Fibroblast of the conjunctiva (primary cell): ENCODE measurements around the gene IL18.
A peak's percentile ranks its signal among the peaks of the same experiment; 100 is the strongest.
"Not testable (repeated sequence)": the region's sequence is repeated elsewhere in the genome, so short reads cannot be mapped to it uniquely, and the experiment has no call there.

Experiments used
- DNase-seq: peaks from one replicate; pipeline ENCODE4 v3.0.0-alpha.2; 2010; ENCODE audit warnings: low read depth

The IL18 gene

DNA sequence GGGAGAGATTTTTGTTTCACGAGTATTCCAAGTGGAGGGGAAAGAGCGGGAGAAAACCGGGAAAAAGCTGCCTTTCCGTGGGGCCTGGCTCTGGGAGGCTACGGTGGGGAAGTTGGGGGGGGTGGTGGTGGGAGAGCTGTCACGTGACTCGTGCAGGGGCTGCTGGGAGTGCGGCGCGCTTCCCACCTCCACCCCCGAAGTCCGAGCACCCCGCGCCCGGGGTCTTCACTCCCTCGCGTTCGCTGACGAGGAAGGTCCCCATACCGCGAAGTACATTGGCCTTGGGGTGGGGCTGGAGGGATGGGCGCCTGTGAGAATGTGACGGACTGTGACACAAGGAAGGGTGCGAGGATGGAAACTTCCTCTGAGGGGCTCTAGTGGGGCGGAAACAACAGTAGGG is 3.3 kb upstream of the IL18 start, which contains the start of gene TEX12:
TSS of gene TEX12 (plus strand) at position 228 of the 400 bp plus-strand sequence. CDS start 1,897 bp downstream, outside the sequence.
- DNase-seq, result no peak

DNA sequence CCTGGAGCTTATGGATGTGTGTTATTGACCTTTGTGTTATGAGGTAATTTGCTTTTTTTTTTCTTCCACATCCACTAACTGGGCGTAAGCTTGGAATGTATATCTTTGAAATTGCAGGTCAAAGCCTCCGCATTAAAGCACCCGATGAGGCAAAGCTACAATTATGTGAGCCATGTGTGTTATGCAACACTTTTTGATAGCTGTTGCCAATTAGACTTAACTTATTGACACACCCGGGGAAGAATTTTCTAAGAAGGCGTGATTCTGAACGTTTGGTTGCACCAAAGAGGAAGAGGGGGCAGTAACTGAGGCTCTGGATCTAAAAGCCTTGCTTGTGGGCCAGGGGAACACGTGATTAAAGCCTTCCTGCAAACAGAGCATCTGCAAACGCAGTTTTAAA is 2.7 kb upstream of the IL18 start:
- DNase-seq, result peak; percentile 27

DNA sequence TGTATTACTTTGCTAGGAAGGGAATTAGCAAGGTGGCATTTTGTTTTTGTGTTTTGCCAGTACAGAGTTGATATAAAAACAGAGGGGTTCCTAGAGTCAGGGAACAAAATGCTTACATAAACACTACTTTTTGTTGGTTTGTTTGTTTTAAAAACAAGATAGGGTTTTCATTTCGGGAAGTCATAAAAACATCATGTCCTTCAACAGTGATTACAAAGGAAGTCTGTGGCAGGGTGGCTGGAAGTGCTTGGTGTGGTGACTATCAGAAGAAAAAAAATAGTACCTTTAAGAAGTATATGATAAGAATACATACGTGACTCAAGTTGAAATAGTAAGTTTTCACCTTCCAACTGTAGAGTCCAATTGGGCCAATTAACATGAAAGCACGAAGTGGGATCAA is 1.2 kb upstream of the IL18 start:
- no peak for DNase-seq

DNA sequence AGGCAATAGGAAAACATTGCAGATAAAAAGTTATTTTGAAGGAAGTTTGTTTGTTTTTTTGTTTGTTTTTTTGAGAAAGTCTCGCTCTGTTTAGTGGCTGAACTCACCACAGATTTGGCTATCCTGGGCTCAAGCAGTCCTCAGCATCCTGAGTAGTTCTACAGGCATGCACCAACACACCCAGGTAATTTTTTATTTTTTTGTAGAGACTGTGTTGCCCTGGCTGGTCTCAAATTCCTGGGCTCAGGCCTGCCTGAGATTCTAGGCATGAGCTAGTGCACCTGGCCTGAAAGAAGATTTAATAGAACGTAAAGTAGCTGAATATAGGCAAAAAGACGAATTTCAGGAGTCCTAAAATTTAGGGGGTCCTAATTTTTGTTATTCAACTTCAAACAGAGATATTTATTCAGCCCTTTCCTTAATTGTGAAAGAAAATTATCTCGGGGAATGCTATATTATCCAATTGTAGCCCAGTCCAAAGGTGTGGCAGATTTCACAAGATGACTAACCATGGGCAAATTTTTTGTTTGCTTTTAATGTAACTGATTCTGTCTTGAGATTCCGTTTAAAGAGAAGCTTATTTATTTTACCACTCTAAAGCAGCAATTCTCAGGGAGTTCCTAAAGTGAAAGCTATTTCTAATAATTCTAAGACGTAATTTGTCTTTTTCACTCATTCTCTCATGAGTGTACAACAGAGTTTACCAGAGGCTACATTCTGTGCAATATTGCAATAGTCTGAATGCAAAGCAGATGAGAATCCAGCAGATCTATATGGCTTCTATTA is 940 bp downstream of the IL18 start:
- no peak for DNase-seq

DNA sequence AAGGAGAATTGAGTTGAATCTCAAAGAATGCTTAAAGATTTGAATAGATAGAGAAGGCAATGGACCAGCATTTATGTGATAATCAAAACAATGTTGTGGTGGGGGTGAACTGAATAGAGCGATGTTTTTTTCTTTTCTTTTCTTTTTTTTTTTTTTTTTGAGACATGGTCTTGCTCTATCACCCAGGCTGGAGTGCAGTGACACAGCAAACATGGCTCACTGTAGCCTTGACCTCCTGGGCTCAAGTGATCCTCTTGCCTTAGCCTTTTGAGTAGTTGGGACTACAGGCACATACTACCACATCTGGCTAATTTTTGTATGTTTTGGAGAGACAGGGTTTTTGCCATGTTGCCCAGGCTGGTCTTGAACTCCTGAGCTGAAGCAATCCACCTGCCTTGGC is 1.7 kb downstream of the IL18 start:
- DNase-seq, result not testable (repeated sequence)

DNA sequence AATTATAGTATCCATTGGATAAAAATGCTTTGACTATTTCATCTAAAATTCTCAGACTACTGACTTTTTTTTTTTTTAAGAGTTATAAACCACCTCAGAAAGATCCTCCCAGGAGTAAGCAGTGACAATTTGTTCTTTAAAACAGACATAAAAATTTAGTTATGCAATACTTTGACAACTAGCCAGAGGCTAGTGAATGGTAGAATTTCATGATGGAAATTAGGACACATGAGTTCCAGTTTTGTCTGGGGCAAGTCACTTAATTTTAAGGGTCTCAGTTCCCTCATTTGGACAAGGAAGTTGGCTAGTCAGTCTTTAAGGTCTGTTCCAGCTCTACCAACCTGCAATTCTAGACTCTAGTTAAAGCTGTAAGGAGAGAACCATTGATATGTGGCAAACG is 2.9 kb downstream of the IL18 start:
- no peak for DNase-seq

DNA sequence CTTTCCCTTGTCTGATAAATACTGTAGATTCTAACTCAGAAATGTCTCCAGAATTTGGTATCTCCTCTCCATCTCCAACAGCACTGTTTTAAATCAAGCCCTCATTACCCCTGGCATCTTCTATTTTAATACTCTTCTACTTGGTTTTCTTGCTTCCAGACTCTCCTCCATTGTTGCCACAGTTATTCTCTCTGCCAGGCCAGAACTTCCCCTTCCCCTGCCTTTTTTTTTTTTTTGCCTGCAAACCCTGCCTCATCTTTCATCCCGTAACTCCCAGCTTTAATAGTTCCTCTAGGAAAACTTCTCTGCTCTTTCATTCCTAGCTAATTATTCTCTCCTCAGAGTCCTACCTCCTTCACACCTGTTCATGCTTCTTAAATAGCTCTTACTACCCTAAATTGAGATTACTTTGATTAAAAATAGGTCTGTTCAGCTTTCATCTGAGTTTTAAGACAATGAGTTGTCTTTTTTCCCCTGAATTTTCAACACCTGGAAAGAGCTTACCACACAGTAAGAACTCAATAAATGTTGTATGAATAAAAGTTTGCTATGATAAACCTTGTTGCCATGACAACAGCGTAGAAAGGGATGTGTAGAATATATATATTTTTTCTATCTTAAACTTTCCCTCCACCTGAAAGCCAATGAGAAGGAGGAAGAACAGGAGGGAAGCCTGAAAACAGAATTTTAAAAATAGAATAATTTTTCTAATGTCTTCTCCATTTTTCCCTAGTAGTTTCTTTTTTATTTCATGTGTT is 3.6 kb downstream of the IL18 start:
- DNase-seq, result no peak

DNA sequence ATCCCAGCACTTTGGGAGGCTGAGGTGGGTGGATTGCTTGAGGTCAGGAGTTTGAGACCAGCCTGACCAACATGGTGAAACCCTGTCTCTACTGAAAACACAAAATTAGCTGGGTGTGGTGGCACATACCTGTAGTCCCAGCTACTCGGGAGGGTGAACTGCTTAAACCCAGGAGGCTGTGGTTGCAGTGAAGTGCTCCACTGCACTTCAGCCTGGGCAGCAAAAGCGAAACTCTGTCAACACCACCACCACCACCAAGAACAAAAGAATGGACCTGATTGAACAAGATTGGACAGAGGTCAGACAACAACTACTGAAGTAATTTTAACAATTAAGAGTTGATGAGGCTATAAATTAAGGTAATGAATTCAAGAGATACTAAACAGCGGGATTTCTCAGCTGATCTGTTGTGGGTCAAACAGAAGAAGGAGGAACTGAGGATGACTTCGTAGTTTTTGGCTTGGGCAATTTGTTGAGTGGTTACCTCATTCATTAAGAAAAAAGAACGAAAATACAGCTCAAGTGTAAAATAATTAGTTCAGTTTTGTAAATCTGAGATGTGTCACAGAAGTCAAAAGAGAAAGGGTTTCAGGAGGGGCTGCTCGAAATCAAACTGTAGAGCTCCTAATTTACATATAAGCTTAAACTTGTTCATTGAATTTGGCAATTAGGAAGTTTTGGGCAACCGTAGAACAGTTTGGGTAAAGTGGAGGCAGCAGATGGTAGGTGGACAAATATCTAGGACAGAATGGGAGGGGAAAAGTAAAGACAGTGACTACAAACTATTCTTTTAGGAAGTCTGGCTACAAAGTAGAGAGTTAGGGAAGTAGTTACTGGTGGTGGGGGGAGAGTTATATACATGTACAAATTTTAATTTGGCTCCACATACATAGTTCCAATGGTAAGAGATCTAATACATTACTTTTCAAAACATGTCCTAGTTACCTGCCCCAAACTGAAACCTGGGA is 4.5 kb downstream of the IL18 start:
- no peak for DNase-seq

DNA sequence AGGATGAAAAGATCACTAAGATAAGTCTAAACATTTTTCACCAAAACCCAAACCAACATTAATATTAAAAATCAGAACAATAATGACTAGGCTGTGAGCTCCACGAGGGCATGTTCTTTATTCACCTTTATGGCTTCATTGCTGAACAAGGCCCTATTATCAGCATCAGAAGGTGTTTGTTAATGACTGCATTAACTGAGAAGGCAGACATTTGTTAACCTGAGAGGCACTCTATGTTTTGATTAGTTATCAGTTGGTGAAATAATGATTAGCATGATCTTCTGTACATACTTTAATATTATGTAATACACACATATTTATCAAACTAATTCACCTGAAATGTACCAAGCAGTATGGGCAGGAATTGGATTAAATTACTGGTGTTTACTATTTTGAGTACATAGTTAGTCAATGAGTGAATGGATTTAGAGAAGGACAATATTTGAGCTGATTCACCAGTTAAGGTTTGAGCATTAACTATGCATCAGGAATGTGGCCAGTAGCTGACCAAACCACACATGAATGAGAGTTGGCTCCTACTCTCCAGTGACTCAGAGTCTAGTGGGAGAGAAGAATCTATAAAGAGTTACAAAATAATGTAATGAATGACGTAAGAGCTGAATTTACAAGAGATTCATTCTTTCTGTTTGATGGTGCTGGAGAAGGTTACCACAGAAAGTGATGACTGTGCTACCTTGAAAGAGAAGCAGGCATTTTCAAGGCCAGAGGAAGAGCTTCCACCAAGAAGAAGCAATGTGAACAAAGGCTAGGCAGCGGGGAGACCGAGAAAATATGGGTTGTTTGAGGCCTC is 6.7 kb downstream of the IL18 start:
- DNase-seq, result peak; percentile 91

DNA sequence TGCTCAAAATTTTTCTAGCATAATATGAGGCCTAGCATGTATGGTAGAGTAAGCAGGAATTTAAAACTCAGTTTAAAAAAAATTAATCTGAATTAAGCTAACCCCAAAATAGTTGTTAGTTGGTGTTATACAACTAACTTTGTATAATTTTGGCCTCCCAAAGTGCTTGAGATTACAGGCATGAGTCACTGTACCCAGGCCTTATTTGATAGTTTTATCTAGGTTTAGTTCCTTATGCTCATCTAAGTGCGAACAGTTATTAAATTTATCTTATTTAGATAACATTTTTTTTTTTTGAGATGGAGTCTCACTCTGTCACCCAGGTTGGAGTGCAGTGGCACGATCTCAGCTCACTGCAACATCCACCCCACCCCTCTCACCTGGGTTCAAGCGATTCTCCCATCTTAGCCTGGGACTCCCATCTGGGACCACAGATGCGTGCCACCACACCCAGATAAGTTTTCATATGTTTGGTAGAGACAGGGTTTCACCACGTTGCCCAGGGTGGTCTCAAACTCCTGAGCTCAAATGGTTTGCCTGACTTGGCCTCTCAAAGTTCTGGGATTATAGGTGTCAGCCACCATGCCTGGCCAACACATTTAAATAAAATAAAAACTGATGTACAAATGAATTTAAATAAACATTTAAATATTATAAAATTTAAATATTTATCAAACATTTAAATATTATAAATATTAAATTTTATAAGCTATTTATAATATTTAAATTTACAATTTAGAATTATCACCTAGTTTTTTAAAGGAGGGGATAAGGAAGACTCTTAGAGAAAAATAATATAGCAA is 7.5 kb downstream of the IL18 start:
- no peak for DNase-seq

DNA sequence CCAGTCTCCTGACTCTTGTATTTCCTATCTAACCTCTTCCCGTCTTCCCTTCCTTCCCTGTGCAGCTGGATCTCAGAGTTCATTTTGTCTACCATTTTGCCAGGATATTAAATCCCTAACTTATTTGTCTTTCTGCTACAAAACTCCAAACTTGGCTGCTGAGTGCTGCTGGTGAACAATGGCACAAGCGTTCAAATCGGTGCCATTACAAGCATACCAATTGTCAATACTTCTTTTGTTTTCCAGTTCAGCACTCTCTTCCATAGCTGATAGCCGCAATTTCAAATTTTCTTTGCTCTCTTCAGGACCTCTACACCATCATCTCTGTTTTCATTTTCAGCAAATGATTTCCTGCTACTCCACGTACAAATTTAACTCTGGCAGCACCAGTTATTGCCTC is 13.4 kb downstream of the IL18 start:
- DNase-seq, result no peak

DNA sequence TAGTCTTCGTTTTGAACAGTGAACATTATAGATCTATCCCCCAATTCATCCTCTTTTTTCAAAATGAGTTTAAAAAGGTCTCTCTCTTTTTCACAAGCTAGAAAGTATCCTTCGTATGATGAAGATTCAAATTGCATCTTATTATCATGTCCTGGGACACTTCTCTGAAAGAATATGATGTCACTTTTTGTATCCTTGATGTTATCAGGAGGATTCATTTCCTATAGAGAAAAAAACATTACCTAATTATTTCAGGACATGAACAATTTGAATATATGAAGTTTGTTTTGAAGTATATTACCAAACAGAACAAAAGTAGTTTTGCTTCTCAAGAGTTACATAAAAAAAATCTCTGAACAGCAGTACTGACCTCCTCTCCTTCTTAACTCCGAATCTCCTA is 20.3 kb downstream of the IL18 start:
- DNase-seq, result no peak

DNA sequence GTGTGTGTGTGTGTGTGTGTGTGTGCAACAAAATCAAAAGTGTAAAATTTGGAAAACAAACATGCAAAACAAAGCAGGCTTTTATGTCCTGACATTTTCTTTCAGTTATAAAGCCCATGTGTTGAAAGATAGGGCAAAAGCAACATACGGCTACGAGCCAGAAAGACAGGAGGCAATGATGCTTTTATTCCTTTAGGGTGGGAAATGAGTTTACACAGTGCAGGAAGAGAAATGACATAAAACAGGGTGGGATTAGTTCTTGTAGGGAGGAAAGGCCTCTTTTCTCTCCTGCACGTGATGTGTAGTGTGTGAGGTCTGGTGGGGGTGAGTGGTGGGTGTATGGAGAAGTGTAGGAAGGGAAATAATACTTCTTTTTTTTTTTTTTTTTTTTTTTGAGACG is 29.4 kb downstream of the IL18 start:
- DNase-seq, result no peak

DNA sequence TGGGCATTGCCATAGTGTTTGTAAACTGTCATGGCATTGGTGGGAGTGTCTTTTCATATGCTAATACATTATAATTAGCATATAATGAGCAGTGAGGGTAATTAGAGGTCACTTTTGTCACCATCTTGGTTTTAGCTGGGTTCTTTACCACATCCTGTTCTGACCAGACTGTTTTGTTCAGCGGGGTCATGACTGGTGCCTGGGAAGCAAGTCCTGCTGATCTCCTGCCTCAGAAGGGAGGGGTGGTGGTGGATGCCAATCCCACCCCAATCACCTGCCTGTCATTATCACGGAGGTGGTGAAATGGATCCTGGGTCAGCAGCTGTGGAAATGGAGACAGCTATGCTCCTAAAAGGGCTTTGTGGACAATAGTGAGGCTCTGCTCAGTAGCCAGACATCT is 31.2 kb downstream of the IL18 start:
- DNase-seq, result no peak

DNA sequence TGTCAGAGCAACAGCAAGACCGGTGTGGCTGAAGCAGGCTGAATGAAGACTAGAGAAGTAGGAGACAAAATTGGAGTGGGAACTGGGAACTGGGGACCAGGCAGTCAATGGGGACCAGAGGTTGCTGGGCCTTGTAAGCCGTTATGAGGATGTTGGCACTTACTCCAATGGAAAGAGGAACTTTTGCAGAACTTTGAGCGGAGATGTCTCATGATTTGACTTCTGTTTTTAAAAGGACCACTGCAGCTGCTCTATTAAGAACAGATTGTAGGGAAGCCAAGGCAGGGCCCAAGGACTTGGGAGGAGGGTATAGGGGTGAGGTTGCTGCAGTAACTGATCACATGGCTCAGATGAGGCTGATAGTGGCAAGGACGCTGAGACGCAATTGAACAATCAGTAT is 34.2 kb downstream of the IL18 start:
- no peak for DNase-seq

DNA sequence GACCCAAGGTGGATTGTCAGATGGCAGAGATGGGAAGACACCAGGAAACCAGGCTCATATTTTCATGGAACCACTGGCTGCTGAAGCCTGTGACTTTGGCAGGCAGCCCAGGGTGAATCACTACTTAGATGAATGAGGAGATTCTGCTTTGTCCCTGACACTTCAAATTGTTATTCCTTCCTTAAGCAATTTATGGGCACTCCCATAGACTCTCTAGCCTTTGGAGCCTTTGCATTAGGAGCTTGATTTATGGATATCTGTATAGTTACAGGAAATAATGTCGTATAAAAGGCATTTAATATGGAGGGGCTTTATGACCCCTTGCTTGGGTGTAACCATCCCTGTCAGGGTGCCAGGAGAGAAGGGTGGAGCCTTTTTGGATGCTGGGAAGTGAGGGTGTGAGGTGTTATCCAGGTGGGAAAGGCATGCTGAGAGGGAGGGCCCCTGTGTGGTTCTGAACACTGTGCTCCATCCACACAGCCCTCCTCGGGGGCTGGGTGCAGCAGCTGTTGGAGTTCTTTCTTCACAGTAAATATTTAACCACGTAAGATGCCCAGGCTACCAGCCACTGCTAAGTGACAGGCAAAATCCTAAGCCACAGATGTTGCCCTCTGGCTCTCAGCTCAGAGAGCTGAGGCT is 35.3 kb downstream of the IL18 start:
- DNase-seq, result peak; percentile 12

DNA sequence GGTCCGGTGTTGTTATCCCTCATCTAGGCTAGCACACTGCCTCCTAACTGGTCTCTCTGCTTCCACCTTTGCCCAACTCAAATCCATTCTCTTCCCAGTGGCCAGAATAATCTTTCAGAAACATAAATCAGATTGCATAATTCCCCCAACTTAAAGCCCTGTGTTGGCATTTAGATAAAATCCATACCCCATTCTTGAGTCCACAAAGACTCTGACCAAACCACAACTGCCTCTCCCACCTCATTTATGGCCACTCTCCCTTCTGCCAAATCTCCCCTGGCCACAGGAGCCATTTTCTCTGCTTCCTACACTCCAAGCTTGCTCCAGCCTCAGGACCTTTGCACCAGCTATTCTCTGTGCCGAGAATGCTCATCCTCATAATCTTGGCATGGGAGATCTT is 36.8 kb downstream of the IL18 start:
- DNase-seq, result no peak

DNA sequence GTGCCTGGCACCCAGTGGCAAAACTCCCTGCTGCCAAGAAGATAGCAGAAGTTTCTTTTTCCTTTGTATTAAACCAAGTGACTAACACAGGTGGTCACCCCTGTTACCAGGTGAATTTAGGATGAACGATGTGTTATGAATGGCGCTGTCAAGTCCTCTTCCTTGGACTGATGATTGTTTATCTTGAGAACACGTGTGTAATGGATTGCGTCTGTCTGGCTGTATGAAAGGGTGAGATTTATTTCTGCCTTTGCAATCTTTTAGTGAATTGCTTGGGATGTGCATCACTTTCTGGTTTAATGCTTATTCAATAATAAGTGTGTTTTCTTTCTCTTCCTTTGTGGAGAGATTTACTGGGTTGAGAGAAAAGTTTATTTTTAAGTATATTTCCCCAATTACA is 40.8 kb downstream of the IL18 start:
- DNase-seq, result no peak

DNA sequence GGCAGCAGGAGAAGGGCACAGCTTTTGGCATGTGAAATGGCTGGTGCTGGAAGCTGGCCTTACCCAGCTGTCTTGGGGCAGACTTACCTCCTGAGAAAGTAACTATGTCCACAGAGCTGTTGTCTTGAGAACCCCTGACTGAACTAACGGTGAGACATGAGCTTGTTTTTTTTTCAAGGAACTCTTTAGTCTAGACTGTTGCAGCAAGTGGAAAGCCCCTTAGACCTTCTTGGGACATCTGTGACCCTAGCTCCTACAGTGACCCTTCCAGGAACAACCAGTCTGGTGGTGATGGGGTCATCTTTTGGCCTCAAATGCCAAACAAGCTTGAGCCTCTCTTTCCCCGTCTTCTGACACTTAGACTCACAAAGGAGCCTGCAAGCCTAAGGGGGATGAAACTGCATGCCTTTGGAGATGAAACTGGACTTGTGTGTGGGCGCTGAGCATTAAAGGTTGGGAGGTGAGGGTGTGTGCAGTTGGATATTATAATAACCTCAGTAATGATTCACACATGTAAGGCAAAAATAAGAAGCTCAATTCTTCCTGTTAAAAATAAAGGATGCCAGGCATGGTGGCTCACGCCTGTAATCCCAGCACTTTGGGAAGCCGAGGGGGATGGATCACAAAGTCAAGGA is 41.8 kb downstream of the IL18 start:
- DNase-seq, result no peak

DNA sequence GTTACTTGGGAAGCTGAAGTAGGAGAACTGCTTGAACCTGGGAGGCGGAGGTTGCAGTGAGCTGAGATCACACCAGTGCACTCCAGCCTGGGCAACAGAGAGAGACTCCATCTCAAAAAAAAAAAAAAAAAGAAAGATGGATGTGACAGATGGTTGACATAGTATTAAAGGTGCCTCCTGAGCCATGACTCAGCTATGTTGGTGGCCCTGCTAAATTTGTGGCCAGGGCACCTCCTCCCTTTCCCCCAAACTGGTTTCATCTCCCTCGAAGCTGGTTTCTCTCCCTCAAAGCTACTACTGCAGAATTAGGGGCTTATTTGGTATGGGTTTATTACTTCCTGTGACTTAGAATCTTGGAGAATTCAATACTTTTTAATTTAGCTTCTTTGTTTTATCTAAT is 45.7 kb downstream of the IL18 start:
- no peak for DNase-seq
